CD14-positive monocyte (primary cell): Measurements from ENCODE around the gene MRPL32. TPM values are rescaled to one million over a fixed set of nuclear protein-coding genes. Genes with fewer than 3 reads are reported as not detected.

Experiments
- DNase-seq, 3 donors: peaks; one replicate each; pipeline ENCODE4 v3.0.0-alpha.2; 2011 to 2022
- H2AFZ ChIP-seq: 2 replicates; pipeline ENCODE4 v1.6.0; 2012; ENCODE audit warnings: mild to moderate bottlenecking, low read depth, low read length, inconsistent platforms; ENCODE audit not compliant: insufficient read depth, poor library complexity, severe bottlenecking
- H3K27ac ChIP-seq, 2 donors: 1 replicate in 1 of 2; 2 replicates in 1 of 2; pipeline ENCODE4 v1.5.1; 2012 to 2013; ENCODE audit warnings: low read length in 2 of 2, control low read depth in 1 of 2, inconsistent platforms in 1 of 2, low read depth in 1 of 2, mild to moderate bottlenecking in 1 of 2
- H3K27me3 ChIP-seq, 2 donors: one replicate each; pipeline versions ENCODE4 v1.6.0 to v1.6.1; 2011 to 2013; ENCODE audit warnings: low read length in 2 of 2; ENCODE audit not compliant: control insufficient read depth in 2 of 2, insufficient read depth in 2 of 2
- H3K36me3 ChIP-seq, 2 donors: replicated peaks in 1 of 2; 1 replicate in 1 of 2; 2 replicates in 1 of 2; pipeline versions ENCODE4 v1.5.1 to v1.6.1; 2012 to 2013; ENCODE audit warnings: low read length in 2 of 2, control low read depth in 1 of 2, inconsistent platforms in 1 of 2, mild to moderate bottlenecking in 1 of 2; ENCODE audit not compliant: insufficient read depth in 2 of 2, control insufficient read depth in 1 of 2
- H3K4me1 ChIP-seq, 2 donors: 1 replicate in 1 of 2; 2 replicates in 1 of 2; pipeline versions ENCODE4 v1.5.1 to v1.6.1; 2012 to 2013; ENCODE audit warnings: low read length in 2 of 2, control low read depth in 1 of 2, inconsistent platforms in 1 of 2, mild to moderate bottlenecking in 1 of 2, moderate library complexity in 1 of 2; ENCODE audit not compliant: insufficient read depth in 2 of 2, control insufficient read depth in 1 of 2
- H3K4me2 ChIP-seq: replicated peaks from 2 replicates; pipeline ENCODE3; 2012; ENCODE audit warnings: low read length, moderate library complexity, mild to moderate bottlenecking; ENCODE audit not compliant: poor library complexity, severe bottlenecking; ENCODE audit errors: extremely low read depth
- H3K4me3 ChIP-seq, 3 experiments: fragments of 200-600 bp in 1 of 3; sonication (generic) in 1 of 3; replicated peaks in 1 of 3; 1 replicate in 2 of 3; 2 replicates in 1 of 3; pipeline ENCODE4 v1.5.1; 2011 to 2013; ENCODE audit warnings: low read length in 3 of 3, mild to moderate bottlenecking in 3 of 3, control low read depth in 2 of 3, low read depth in 2 of 3, inconsistent platforms in 1 of 3, moderate library complexity in 1 of 3
- H3K79me2 ChIP-seq: 2 replicates; pipeline ENCODE4 v1.6.0; 2012; ENCODE audit warnings: mild to moderate bottlenecking, control low read depth, inconsistent platforms, low read length, moderate library complexity; ENCODE audit not compliant: insufficient read depth
- H3K9ac ChIP-seq: 2 replicates; pipeline ENCODE4 v1.6.0; 2017; ENCODE audit warnings: low read length, mild to moderate bottlenecking; ENCODE audit not compliant: insufficient read depth, poor library complexity, severe bottlenecking
- H3K9me3 ChIP-seq, 2 donors: replicated peaks in 1 of 2; 1 replicate in 1 of 2; 2 replicates in 1 of 2; pipeline versions ENCODE4 v1.5.1 to v1.6.1; 2012 to 2013; ENCODE audit warnings: low read length in 2 of 2, control low read depth in 1 of 2; ENCODE audit not compliant: control insufficient read depth in 1 of 2, insufficient read depth in 1 of 2
- H4K20me1 ChIP-seq: 2 replicates; pipeline ENCODE4 v1.6.0; 2012; ENCODE audit warnings: mild to moderate bottlenecking, low read length, control low read depth, moderate library complexity; ENCODE audit not compliant: insufficient read depth
- H3K27ac Mint-ChIP-seq, 7 donors: one replicate each; pipeline ENCODE4 v1.8.0; 2020; ENCODE audit warnings: mild to moderate bottlenecking in 7 of 7, mixed read lengths in 7 of 7, moderate library complexity in 6 of 7, inconsistent platforms in 2 of 7
- H3K27me3 Mint-ChIP-seq, 3 donors: one replicate each; pipeline ENCODE4 v1.8.0; 2021 to 2022; ENCODE audit warnings: low read depth in 3 of 3, mild to moderate bottlenecking in 3 of 3, mixed read lengths in 3 of 3, moderate library complexity in 3 of 3, inconsistent platforms in 1 of 3
- H3K36me3 Mint-ChIP-seq, 2 donors: one replicate each; pipeline ENCODE4 v1.8.0; 2020; ENCODE audit warnings: mixed read lengths in 2 of 2, inconsistent platforms in 1 of 2, mild to moderate bottlenecking in 1 of 2
- H3K4me1 Mint-ChIP-seq: one replicate; pipeline ENCODE4 v1.8.0; 2020; ENCODE audit warnings: mild to moderate bottlenecking, mixed read lengths
- H3K4me3 Mint-ChIP-seq, 2 donors: one replicate each; pipeline ENCODE4 v1.8.0; 2020; ENCODE audit warnings: mild to moderate bottlenecking in 2 of 2, mixed read lengths in 2 of 2, moderate library complexity in 1 of 2
- H3K9me3 Mint-ChIP-seq, 7 donors: one replicate each; pipeline ENCODE4 v1.8.0; 2020 to 2022; ENCODE audit warnings: mixed read lengths in 7 of 7, mild to moderate bottlenecking in 6 of 7, moderate library complexity in 6 of 7, inconsistent platforms in 2 of 7
- WGBS: methylation state at CpG from one replicate; pipeline ENCODE4 v1.1.5; 2013; ENCODE audit warnings: missing lambda C conversion rate; ENCODE audit not compliant: insufficient coverage; 5-methylcytosine and 5-hydroxymethylcytosine counted together
- intact Hi-C, 2 donors: fragments of 100-400 bp; cut with micrococcal nuclease; formaldehyde crosslinking; loops; one replicate each; pipeline versions ENCODE4 v1.15.0 to v1.15.1; 2023
- polyA plus RNA-seq, 3 donors: library from polyadenylated mRNA; depleted of rRNA in 1 of 3; unstranded in 2 of 3; stranded (reverse) in 1 of 3; fragments of 300-500 nt in 2 of 3; fragments of >200 nt in 1 of 3; fragmentation: Illumina TruSeq in 2 of 3; gene quantifications; 1 replicate in 2 of 3; 2 replicates in 1 of 3; pipeline ENCODE4 v1.2.3, GENCODE V29; 2012 to 2021
- TF ChIP-seq, protein P1 (sequence below): fragments of 200-600 bp; IDR thresholded peaks from one replicate; pipeline ENCODE4 v1.8.0; 2022; ENCODE audit warnings: antibody characterized with exemption, mild to moderate bottlenecking

Gene MRPL32
- polyA plus RNA-seq, 3 donors, result 23.4 to 49.6 (median 39.5) TPM

DNA sequence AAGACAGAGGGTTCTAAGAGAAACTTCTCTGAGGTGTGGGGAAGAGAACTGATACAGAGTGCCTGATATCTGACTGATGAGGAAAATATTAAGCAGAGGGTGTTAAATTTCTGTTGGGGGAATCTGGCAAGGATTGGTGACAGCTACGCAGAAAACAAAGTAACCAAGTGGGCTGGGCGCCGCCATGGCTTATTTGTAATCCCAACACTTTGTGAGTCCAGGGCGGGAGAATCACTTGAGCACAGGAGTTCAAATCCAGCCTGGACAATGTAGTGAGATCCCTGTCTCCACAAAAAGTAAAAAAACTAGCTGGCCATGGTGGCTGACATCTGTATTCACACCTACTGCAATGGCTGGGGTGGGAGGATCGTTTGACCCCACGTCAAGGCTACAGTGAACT is 18.2 kb upstream of the MRPL32 start:
- Mint-ChIP-seq H3K4me1 (peaks cover 38% of the 10 kb centered on the region), H3K27me3 (no peaks in the 10 kb centered on the region), H3K36me3 (peaks cover 34 to 43% of the 10 kb centered on the region in 2 donors), H3K9me3 (peaks cover 0 to 2% (median 0%) of the 10 kb centered on the region in 7 donors), H3K4me3 (no peak overlapping the region), H3K27ac (peak overlapping the region in 3 of 7 donors; percentile 58 to 73 (median 66))
- Histone ChIP-seq H3K4me3 (no peak overlapping the region), H3K9ac (no peak overlapping the region), H3K27ac (no peak overlapping the region), H2AFZ (no peak overlapping the region), H4K20me1 (no peaks in the 10 kb centered on the region), H3K4me1 (peaks cover 11 to 24% of the 10 kb centered on the region in 2 donors), H3K36me3 (peaks cover 16 to 38% of the 10 kb centered on the region in 2 donors), H3K4me2 (no peak overlapping the region), H3K27me3 (no peaks in the 10 kb centered on the region), H3K79me2 (peaks cover 6% of the 10 kb centered on the region), H3K9me3 (no peaks in the 10 kb centered on the region)
- DNase-seq, result no peak
- TF ChIP-seq, protein P1, sequence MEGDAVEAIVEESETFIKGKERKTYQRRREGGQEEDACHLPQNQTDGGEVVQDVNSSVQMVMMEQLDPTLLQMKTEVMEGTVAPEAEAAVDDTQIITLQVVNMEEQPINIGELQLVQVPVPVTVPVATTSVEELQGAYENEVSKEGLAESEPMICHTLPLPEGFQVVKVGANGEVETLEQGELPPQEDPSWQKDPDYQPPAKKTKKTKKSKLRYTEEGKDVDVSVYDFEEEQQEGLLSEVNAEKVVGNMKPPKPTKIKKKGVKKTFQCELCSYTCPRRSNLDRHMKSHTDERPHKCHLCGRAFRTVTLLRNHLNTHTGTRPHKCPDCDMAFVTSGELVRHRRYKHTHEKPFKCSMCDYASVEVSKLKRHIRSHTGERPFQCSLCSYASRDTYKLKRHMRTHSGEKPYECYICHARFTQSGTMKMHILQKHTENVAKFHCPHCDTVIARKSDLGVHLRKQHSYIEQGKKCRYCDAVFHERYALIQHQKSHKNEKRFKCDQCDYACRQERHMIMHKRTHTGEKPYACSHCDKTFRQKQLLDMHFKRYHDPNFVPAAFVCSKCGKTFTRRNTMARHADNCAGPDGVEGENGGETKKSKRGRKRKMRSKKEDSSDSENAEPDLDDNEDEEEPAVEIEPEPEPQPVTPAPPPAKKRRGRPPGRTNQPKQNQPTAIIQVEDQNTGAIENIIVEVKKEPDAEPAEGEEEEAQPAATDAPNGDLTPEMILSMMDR, result no peak
- intact Hi-C loops, result loop anchor here in 1 of 2 donors (10.0 kb wide), 1 partner anchor 1581 kb away; the partner anchor contains the start of gene NUDCD3
- 75% methylated on average over 4 of the region's 6 CpGs for WGBS

DNA sequence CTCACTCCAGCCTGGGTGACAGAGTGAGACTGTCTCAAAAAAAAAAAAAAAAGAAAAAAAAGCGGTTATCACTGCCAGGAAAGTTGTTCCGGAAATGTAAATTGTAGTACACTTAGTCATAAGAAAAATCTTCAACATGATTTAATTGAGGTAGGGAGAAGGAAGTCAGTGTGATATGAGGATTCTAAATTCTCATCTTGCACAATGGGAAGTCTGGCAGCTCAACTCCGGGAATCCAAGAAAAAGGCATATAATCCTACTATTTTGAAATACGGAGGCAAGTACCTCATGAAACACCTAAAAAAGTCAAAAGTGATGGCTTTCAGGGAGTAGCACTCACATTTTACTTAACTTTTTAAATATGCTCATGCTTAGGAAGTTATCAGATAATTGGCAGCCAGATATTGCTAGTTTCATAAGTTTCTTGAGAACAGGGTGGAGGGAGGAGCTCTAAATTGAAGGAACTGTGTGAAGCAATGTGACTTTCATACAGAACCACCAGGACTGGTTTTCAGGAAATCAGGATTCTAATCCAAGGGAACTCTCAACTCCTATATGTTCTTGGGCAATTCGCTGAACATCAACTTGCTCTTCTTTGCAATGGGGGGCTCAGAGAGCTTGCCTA is 17.6 kb upstream of the MRPL32 start:
- Mint-ChIP-seq H3K36me3 (peaks cover 39 to 48% of the 10 kb centered on the region in 2 donors), H3K9me3 (peaks cover 0 to 2% (median 0%) of the 10 kb centered on the region in 7 donors), H3K4me1 (peaks cover 38% of the 10 kb centered on the region), H3K4me3 (no peak overlapping the region), H3K27ac (peak overlapping the region in 5 of 7 donors; percentile 10 to 66 (median 58)), H3K27me3 (no peaks in the 10 kb centered on the region)
- no peak overlapping the region for H2AFZ ChIP-seq
- peaks cover 6% of the 10 kb centered on the region for H3K79me2 ChIP-seq
- no CpG with 5 or more reads among the region's 5 CpGs for WGBS
- H3K4me1 ChIP-seq, result peaks cover 11 to 24% of the 10 kb centered on the region in 2 donors
- H3K36me3 ChIP-seq, result peaks cover 20 to 43% of the 10 kb centered on the region in 2 donors
- H3K27me3 ChIP-seq, result no peaks in the 10 kb centered on the region
- intact Hi-C loops, result loop anchor here in 1 of 2 donors (10.0 kb wide), 1 partner anchor 1580 kb away; the partner anchor contains the start of gene NUDCD3
- H3K4me2 ChIP-seq, result no peak overlapping the region
- H3K4me3 ChIP-seq, result no peak overlapping the region
- H3K27ac ChIP-seq, result no peak overlapping the region
- H3K9me3 ChIP-seq, result no peaks in the 10 kb centered on the region
- H4K20me1 ChIP-seq, result no peaks in the 10 kb centered on the region
- peak in 1 of 3 donors; percentile 12 for DNase-seq
- H3K9ac ChIP-seq, result no peak overlapping the region
- TF ChIP-seq, protein P1, result no peak
